Uterus (tissue), 4 donors: ENCODE measurements around the gene SULT1A2. TPM values are rescaled to one million over a fixed set of nuclear protein-coding genes. Genes with fewer than 3 reads are reported as not detected.

Source experiments
- DNase-seq, 2 donors: peaks; one replicate each; pipeline ENCODE4 v3.0.0-alpha.2; 2019 to 2020
- H3K27ac ChIP-seq, 2 donors: fragments of 200-600 bp; sonication (generic); 1 replicate in 1 of 2; 2 replicates in 1 of 2; pipeline ENCODE4 v1.5.1; 2016 to 2018
- H3K27me3 ChIP-seq, 2 donors: fragments of 200-600 bp; sonication (generic); one replicate each; pipeline ENCODE4 v1.5.1; 2018 to 2019; ENCODE audit warnings: control low read depth in 1 of 2
- H3K36me3 ChIP-seq, 2 donors: fragments of 200-600 bp; sonication (generic); one replicate each; pipeline ENCODE4 v1.5.1; 2019; ENCODE audit warnings: control low read depth in 1 of 2
- H3K4me1 ChIP-seq, 2 donors: fragments of 200-600 bp; sonication (generic); one replicate each; pipeline ENCODE4 v1.5.1; 2018 to 2019; ENCODE audit warnings: control low read depth in 1 of 2
- H3K4me3 ChIP-seq, 2 donors: fragments of 200-600 bp; sonication (generic); 1 replicate in 1 of 2; 2 replicates in 1 of 2; pipeline ENCODE4 v1.5.1; 2018 to 2019; ENCODE audit warnings: mild to moderate bottlenecking in 1 of 2
- H3K9me3 ChIP-seq, 2 donors: fragments of 200-600 bp; sonication (generic); one replicate each; pipeline ENCODE4 v1.5.1; 2019; ENCODE audit warnings: control low read depth in 1 of 2
- POLR2A ChIP-seq, 2 donors: fragments of 450-650 bp; IDR thresholded peaks; one replicate each; pipeline ENCODE4 v1.6.1; 2016; ENCODE audit warnings: antibody characterized with exemption in 2 of 2, mild to moderate bottlenecking in 1 of 2, moderate library complexity in 1 of 2
- intact Hi-C: fragments of 100-400 bp; cut with DNase I; formaldehyde crosslinking; loops from one replicate; pipeline ENCODE4 v1.15.1; 2023; ENCODE audit warnings: low total_unique reads
- total RNA-seq, 4 donors: library from RNA; depleted of rRNA in 3 of 4; stranded (reverse); fragments of >200 nt in 3 of 4; gene quantifications; one replicate each; pipeline versions ENCODE4 v1.1.0 to v1.2.4, GENCODE V29; 2014 to 2023
- TF ChIP-seq, protein P1 (sequence below), 4 experiments: fragments of 200-600 bp in 2 of 4; fragments of 450-650 bp in 2 of 4; sonication (generic) in 2 of 4; IDR thresholded peaks; one replicate each; pipeline ENCODE4 v1.5.1; 2016 to 2019; ENCODE audit warnings: antibody characterized with exemption in 4 of 4, mild to moderate bottlenecking in 2 of 4, moderate library complexity in 1 of 4
- donor health status: DM: yes; HTN: yes; CAD: no.

SULT1A2 gene
- total RNA-seq, 4 donors from 2014 or later: 0.41 to 0.46 TPM; not detected in 2

GRCh38 chr16:28587386-28587785 lies 9.5 kb downstream of the SULT1A2 start:
- Histone ChIP-seq H3K27ac (no peak overlapping the region), H3K4me1 (no peaks in the 10 kb centered on the region), H3K36me3 (no peaks in the 10 kb centered on the region), H3K9me3 (no peaks in the 10 kb centered on the region), H3K27me3 (no peaks in the 10 kb centered on the region), H3K4me3 (no peak overlapping the region)
- DNase-seq: no peak
- TF ChIP-seq, protein P1, sequence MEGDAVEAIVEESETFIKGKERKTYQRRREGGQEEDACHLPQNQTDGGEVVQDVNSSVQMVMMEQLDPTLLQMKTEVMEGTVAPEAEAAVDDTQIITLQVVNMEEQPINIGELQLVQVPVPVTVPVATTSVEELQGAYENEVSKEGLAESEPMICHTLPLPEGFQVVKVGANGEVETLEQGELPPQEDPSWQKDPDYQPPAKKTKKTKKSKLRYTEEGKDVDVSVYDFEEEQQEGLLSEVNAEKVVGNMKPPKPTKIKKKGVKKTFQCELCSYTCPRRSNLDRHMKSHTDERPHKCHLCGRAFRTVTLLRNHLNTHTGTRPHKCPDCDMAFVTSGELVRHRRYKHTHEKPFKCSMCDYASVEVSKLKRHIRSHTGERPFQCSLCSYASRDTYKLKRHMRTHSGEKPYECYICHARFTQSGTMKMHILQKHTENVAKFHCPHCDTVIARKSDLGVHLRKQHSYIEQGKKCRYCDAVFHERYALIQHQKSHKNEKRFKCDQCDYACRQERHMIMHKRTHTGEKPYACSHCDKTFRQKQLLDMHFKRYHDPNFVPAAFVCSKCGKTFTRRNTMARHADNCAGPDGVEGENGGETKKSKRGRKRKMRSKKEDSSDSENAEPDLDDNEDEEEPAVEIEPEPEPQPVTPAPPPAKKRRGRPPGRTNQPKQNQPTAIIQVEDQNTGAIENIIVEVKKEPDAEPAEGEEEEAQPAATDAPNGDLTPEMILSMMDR (IDR thresholded peaks at IDR 0.05): no peak
- no peak for TF ChIP-seq POLR2A (IDR thresholded peaks at IDR 0.05)
- intact Hi-C loops: no loop called here

GRCh38 chr16:28586466-28586865 lies 10.4 kb downstream of the SULT1A2 start:
- no peaks in the 10 kb centered on the region for H3K4me1 ChIP-seq
- no peak for DNase-seq
- intact Hi-C loops: no loop called here
- H3K4me3 ChIP-seq: no peak overlapping the region
- no peaks in the 10 kb centered on the region for H3K36me3 ChIP-seq
- TF ChIP-seq, protein P1 (IDR thresholded peaks at IDR 0.05): no peak
- TF ChIP-seq POLR2A (IDR thresholded peaks at IDR 0.05): no peak
- no peak overlapping the region for H3K27ac ChIP-seq
- H3K9me3 ChIP-seq: no peaks in the 10 kb centered on the region
- H3K27me3 ChIP-seq: no peaks in the 10 kb centered on the region

GRCh38 chr16:28585674-28586073 lies 11.2 kb downstream of the SULT1A2 start:
- no peak overlapping the region for H3K4me3 ChIP-seq
- no peak overlapping the region for H3K27ac ChIP-seq
- no peaks in the 10 kb centered on the region for H3K36me3 ChIP-seq
- no peak for DNase-seq
- H3K27me3 ChIP-seq: no peaks in the 10 kb centered on the region
- no peaks in the 10 kb centered on the region for H3K4me1 ChIP-seq
- intact Hi-C loops: no loop called here
- H3K9me3 ChIP-seq: no peaks in the 10 kb centered on the region
- TF ChIP-seq, protein P1 (IDR thresholded peaks at IDR 0.05): no peak
- no peak for TF ChIP-seq POLR2A (IDR thresholded peaks at IDR 0.05)

DNA sequence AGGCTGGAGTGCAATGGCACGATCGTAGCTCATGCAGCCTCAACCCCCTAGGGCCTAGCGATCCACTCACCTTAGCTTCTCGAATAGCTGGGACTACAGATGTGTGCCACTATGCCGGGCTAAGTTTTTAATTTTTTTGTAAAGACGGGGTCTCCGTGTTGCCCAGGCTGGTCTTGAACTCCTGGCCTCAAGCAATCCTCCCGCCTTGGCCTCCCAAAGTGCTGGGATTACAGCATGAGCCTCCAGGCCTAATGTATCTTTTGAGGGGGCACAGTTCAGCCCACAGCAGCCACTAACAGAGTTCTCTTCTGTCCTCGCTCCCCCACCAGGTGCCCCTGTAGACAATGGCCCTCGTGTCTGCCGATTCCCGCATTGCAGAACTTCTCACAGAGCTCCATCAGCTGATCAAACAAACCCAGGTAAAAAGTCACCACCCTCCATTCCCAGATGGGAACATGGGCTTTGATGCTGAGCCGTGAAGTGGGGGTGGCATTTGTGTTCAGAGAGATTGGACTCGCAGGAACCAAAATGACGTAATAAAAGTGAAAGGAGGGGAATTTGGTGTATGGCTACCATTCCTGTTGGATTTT lies 16.0 kb downstream of the SULT1A2 start:
- H3K27me3 ChIP-seq: no peaks in the 10 kb centered on the region
- intact Hi-C loops: no loop called here
- TF ChIP-seq, protein P1 (IDR thresholded peaks at IDR 0.05): no peak
- no peak for TF ChIP-seq POLR2A (IDR thresholded peaks at IDR 0.05)
- no peak overlapping the region for H3K27ac ChIP-seq
- no peak overlapping the region for H3K4me3 ChIP-seq
- H3K4me1 ChIP-seq: no peaks in the 10 kb centered on the region
- DNase-seq: no peak
- no peaks in the 10 kb centered on the region for H3K9me3 ChIP-seq
- H3K36me3 ChIP-seq: no peaks in the 10 kb centered on the region

GRCh38 chr16:28575446-28576109 lies 21.3 kb downstream of the SULT1A2 start:
- Histone ChIP-seq H3K4me1 (peaks cover 0 to 9% of the 10 kb centered on the region in 2 donors), H3K9me3 (no peaks in the 10 kb centered on the region), H3K27me3 (no peaks in the 10 kb centered on the region), H3K36me3 (no peaks in the 10 kb centered on the region), H3K27ac (no peak overlapping the region), H3K4me3 (no peak overlapping the region)
- intact Hi-C loops: no loop called here
- no peak for DNase-seq
- TF ChIP-seq, protein P1 (IDR thresholded peaks at IDR 0.05): no peak
- no peak for TF ChIP-seq POLR2A (IDR thresholded peaks at IDR 0.05)
